ENCODE data around the gene FAM174B.

The FAM174B gene

DNA sequence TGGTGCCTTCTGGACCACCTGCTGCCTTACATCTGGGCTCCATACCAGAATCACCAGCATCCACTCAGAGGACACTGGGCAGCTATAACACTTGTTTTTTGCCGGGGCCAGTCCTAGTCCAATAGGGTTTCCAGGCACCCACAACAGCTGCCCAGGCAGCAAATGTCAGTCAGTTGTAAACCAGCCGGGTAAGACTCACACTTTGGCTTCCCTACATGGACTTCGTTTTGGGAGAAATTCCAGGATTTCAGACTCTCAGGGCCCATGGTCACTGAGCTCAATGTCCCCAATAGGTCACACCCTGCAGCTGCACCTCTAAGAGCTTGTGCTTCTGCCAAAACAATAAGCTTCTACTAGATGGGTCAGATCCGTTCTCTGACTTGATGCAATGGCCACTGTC, 83.8 kb downstream of the FAM174B start:
- no peak overlapping the region for H3K4me3 ChIP-seq (ENCODE audit: low read length)
- H2AFZ ChIP-seq (ENCODE audit: low read length), result no peak overlapping the region
- H3F3A ChIP-seq (ENCODE audit: insufficient read depth, low read length), result no peaks in the 10 kb centered on the region
- H3K9me2 ChIP-seq (replicated peaks; ENCODE audit: insufficient read depth, low read length), result no peaks in the 10 kb centered on the region
- no peaks in the 10 kb centered on the region for H4K20me1 ChIP-seq (ENCODE audit: insufficient read depth, low read length)
- H3K4me2 ChIP-seq (ENCODE audit: low read depth, low read length), result no peak overlapping the region
- no peaks in the 10 kb centered on the region for H3K36me3 ChIP-seq (replicated peaks; ENCODE audit: insufficient read depth, low read length)
- no peak overlapping the region for H3K9ac ChIP-seq (ENCODE audit: low read length)
- DNase-seq, result no peak
- H3K27me3 ChIP-seq (replicated peaks; ENCODE audit: insufficient read depth, low read length), result no peaks in the 10 kb centered on the region
- H3K27ac ChIP-seq (ENCODE audit: low read length), result no peak overlapping the region
- no peaks in the 10 kb centered on the region for H3K79me2 ChIP-seq (ENCODE audit: low read length)
- no peaks in the 10 kb centered on the region for H3K4me1 ChIP-seq (ENCODE audit: low read length)
- no peak for TF ChIP-seq EZH2 (optimal IDR thresholded peaks at IDR 0.05; ENCODE audit: low read depth, low read length)
- TF ChIP-seq, protein P1, sequence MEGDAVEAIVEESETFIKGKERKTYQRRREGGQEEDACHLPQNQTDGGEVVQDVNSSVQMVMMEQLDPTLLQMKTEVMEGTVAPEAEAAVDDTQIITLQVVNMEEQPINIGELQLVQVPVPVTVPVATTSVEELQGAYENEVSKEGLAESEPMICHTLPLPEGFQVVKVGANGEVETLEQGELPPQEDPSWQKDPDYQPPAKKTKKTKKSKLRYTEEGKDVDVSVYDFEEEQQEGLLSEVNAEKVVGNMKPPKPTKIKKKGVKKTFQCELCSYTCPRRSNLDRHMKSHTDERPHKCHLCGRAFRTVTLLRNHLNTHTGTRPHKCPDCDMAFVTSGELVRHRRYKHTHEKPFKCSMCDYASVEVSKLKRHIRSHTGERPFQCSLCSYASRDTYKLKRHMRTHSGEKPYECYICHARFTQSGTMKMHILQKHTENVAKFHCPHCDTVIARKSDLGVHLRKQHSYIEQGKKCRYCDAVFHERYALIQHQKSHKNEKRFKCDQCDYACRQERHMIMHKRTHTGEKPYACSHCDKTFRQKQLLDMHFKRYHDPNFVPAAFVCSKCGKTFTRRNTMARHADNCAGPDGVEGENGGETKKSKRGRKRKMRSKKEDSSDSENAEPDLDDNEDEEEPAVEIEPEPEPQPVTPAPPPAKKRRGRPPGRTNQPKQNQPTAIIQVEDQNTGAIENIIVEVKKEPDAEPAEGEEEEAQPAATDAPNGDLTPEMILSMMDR (IDR thresholded peaks at IDR 0.05; ENCODE audit: low read length), result no peak
- TF ChIP-seq EZH2phosphoT487 (IDR thresholded peaks at IDR 0.05; ENCODE audit: low read length), result no peak
- no peaks in the 10 kb centered on the region for H3K9me3 ChIP-seq (replicated peaks; ENCODE audit: insufficient read depth, low read length)

DNA sequence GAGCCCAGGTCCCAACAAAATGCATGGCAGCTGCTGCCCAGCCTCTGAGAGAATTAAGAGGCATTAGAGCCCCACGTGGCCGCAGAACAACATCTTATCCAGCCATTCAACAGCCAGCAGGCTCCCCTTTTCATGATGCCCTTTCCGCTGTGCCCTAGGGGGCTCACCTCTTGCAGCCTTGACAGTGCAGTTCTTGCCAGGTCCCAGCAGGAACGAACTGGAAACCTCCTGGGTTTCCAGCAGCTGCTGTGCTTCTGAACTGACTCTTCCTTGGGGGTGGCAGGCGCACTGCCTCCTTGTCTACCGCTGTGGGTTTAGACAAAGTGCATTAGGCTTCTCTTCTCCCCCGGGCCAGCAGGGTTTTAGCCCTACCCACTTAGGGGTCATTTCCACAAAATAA, 85.2 kb downstream of the FAM174B start:
- DNase-seq, result no peak
- H3F3A ChIP-seq (ENCODE audit: insufficient read depth, low read length), result no peaks in the 10 kb centered on the region
- H3K4me2 ChIP-seq (ENCODE audit: low read depth, low read length), result no peak overlapping the region
- no peak overlapping the region for H2AFZ ChIP-seq (ENCODE audit: low read length)
- no peaks in the 10 kb centered on the region for H4K20me1 ChIP-seq (ENCODE audit: insufficient read depth, low read length)
- no peaks in the 10 kb centered on the region for H3K79me2 ChIP-seq (ENCODE audit: low read length)
- H3K27ac ChIP-seq (ENCODE audit: low read length), result no peak overlapping the region
- TF ChIP-seq EZH2phosphoT487 (IDR thresholded peaks at IDR 0.05; ENCODE audit: low read length), result no peak
- TF ChIP-seq, protein P1 (IDR thresholded peaks at IDR 0.05; ENCODE audit: low read length), result no peak
- no peak for TF ChIP-seq EZH2 (optimal IDR thresholded peaks at IDR 0.05; ENCODE audit: low read depth, low read length)
- H3K9me3 ChIP-seq (replicated peaks; ENCODE audit: insufficient read depth, low read length), result no peaks in the 10 kb centered on the region
- no peaks in the 10 kb centered on the region for H3K9me2 ChIP-seq (replicated peaks; ENCODE audit: insufficient read depth, low read length)
- H3K36me3 ChIP-seq (replicated peaks; ENCODE audit: insufficient read depth, low read length), result no peaks in the 10 kb centered on the region
- H3K4me3 ChIP-seq (ENCODE audit: low read length), result no peak overlapping the region
- no peaks in the 10 kb centered on the region for H3K4me1 ChIP-seq (ENCODE audit: low read length)
- H3K27me3 ChIP-seq (replicated peaks; ENCODE audit: insufficient read depth, low read length), result no peaks in the 10 kb centered on the region
- H3K9ac ChIP-seq (ENCODE audit: low read length), result no peak overlapping the region

DNA sequence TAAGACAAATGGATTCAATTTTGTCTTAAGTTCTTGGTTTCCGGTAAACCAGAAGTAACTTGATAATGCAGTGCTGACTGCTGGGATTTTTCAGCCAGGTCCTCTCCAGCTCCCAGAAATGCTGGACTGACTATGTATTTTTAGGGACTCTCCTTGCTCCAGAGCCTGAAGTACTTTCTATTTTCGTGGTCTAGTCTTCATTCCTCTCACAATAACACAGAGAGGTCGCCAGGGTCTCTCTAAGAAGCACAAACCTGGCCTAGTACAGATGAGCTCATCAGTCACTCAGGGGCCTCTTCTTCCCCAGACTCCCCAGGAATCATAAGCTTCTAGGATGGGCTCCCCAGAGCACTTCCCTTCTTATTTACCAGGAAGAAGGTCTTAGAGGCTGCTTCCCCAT, 85.8 kb downstream of the FAM174B start:
- Histone ChIP-seq H3K36me3 (replicated peaks; ENCODE audit: insufficient read depth, low read length) (no peaks in the 10 kb centered on the region), H3K9me3 (replicated peaks; ENCODE audit: insufficient read depth, low read length) (no peaks in the 10 kb centered on the region), H3K4me2 (ENCODE audit: low read depth, low read length) (no peak overlapping the region), H2AFZ (ENCODE audit: low read length) (no peak overlapping the region), H3F3A (ENCODE audit: insufficient read depth, low read length) (no peaks in the 10 kb centered on the region), H3K9ac (ENCODE audit: low read length) (no peak overlapping the region), H4K20me1 (ENCODE audit: insufficient read depth, low read length) (no peaks in the 10 kb centered on the region), H3K27me3 (replicated peaks; ENCODE audit: insufficient read depth, low read length) (no peaks in the 10 kb centered on the region), H3K4me1 (ENCODE audit: low read length) (no peaks in the 10 kb centered on the region), H3K9me2 (replicated peaks; ENCODE audit: insufficient read depth, low read length) (no peaks in the 10 kb centered on the region), H3K79me2 (ENCODE audit: low read length) (no peaks in the 10 kb centered on the region), H3K4me3 (ENCODE audit: low read length) (no peak overlapping the region), H3K27ac (ENCODE audit: low read length) (no peak overlapping the region)
- TF ChIP-seq EZH2phosphoT487 (IDR thresholded peaks at IDR 0.05; ENCODE audit: low read length) (no peak), EZH2 (optimal IDR thresholded peaks at IDR 0.05; ENCODE audit: low read depth, low read length) (no peak)
- TF ChIP-seq, protein P1 (IDR thresholded peaks at IDR 0.05; ENCODE audit: low read length), result no peak
- DNase-seq, result no peak

Data from MM.1S (cell line).